Fibroblast of skin of abdomen (primary cell): ENCODE data around the gene KRTAP1-1. TPM values are rescaled to one million over a fixed set of nuclear protein-coding genes. Genes with fewer than 3 reads are reported as not detected.
A peak's percentile ranks its signal among the peaks of the same experiment; 100 is the strongest.
"Not testable (repeated sequence)": the region's sequence is repeated elsewhere in the genome, so short reads cannot be mapped to it uniquely, and the experiment has no call there.

ENCODE experiments used
- DNase-seq: peaks from one replicate; pipeline ENCODE4 v3.0.0-alpha.2; 2013
- polyA plus RNA-seq, 2 experiments: library from polyadenylated mRNA; unstranded; fragments of 120-200 nt; gene quantifications; one replicate each; pipeline ENCODE4 v1.2.1, GENCODE V29; 2013; ENCODE audit not compliant: insufficient read length in 2 of 2

Gene KRTAP1-1
- not detected for polyA plus RNA-seq (2013, experiment 1 of 2; ENCODE audit: insufficient read length)
- not detected for polyA plus RNA-seq (2013, experiment 2 of 2; ENCODE audit: insufficient read length)

- not testable (repeated sequence) for DNase-seq
Measured at GRCh38 chr17:41040783-41041571, at the start of gene KRTAP1-1. Gene KRTAP1-1, minus strand, starts transcription at chr17:41041450. Its CDS starts 53 bp downstream, at chr17:41041397.

GRCh38 chr17:41088760-41089352 lies 47.6 kb upstream of the KRTAP1-1 start:
- not testable (repeated sequence) for DNase-seq

- not testable (repeated sequence) for DNase-seq
Measured at GRCh38 chr17:41084100-41084856, 43.0 kb upstream of the KRTAP1-1 start, which contains the start of gene KRTAP4-7. Gene KRTAP4-7, plus strand, starts transcription at chr17:41084150. Its CDS starts 57 bp downstream, at chr17:41084207.

- peak; percentile 80 for DNase-seq
Measured at GRCh38 chr17:41083427-41083826, 42.2 kb upstream of the KRTAP1-1 start.

- DNase-seq, result peak; percentile 49
Measured at GRCh38 chr17:41082626-41083025, 41.4 kb upstream of the KRTAP1-1 start.

- DNase-seq, result no peak
Measured at GRCh38 chr17:41076788-41077187, 35.5 kb upstream of the KRTAP1-1 start.

GRCh38 chr17:41073676-41074075 lies 32.4 kb upstream of the KRTAP1-1 start:
- no peak for DNase-seq

- DNase-seq, result no peak
Measured at GRCh38 chr17:41071606-41072360, 30.5 kb upstream of the KRTAP1-1 start.

- no peak for DNase-seq
Measured at GRCh38 chr17:41069031-41069430, 27.8 kb upstream of the KRTAP1-1 start.

GRCh38 chr17:41067281-41067680 lies 26.0 kb upstream of the KRTAP1-1 start:
- DNase-seq, result peak; percentile 82

- DNase-seq, result peak; percentile 89
Measured at GRCh38 chr17:41065829-41066624, 24.8 kb upstream of the KRTAP1-1 start, which contains the start of gene KRTAP2-4. Gene KRTAP2-4, minus strand, starts transcription at chr17:41065879. Its CDS starts 34 bp downstream, at chr17:41065845.

GRCh38 chr17:41065016-41065689 lies 23.9 kb upstream of the KRTAP1-1 start:
- not testable (repeated sequence) for DNase-seq

- no peak for DNase-seq
Measured at GRCh38 chr17:41064301-41064700, 23.1 kb upstream of the KRTAP1-1 start.

- DNase-seq, result no peak
Measured at GRCh38 chr17:41063449-41063848, 22.2 kb upstream of the KRTAP1-1 start.

- DNase-seq, result peak; percentile 98
Measured at GRCh38 chr17:41061964-41062363, 20.7 kb upstream of the KRTAP1-1 start.

GRCh38 chr17:41060052-41060604 lies 18.9 kb upstream of the KRTAP1-1 start, which contains the start of gene KRTAP2-3:
Gene KRTAP2-3, minus strand, starts transcription at chr17:41060114. Its CDS starts 64 bp downstream, at chr17:41060050.
- peak; percentile 97 for DNase-seq

- peak; percentile 94 for DNase-seq
Measured at GRCh38 chr17:41059276-41060051, 18.2 kb upstream of the KRTAP1-1 start.

- DNase-seq, result no peak
Measured at GRCh38 chr17:41058741-41059140, 17.5 kb upstream of the KRTAP1-1 start.

- no peak for DNase-seq
Measured at GRCh38 chr17:41057547-41057946, 16.3 kb upstream of the KRTAP1-1 start.
